Fibroblast of skin of left biceps (primary cell): Measurements from ENCODE around the gene PHACTR1.

Source experiments
- DNase-seq, 2 experiments: peaks; one replicate each; pipeline ENCODE4 v3.0.0-alpha.2; 2013; ENCODE audit warnings: low read depth in 2 of 2

PHACTR1 gene

GRCh38 chr6:12987783-12988182 lies 271.2 kb downstream of the PHACTR1 start:
- no peak for DNase-seq

DNA sequence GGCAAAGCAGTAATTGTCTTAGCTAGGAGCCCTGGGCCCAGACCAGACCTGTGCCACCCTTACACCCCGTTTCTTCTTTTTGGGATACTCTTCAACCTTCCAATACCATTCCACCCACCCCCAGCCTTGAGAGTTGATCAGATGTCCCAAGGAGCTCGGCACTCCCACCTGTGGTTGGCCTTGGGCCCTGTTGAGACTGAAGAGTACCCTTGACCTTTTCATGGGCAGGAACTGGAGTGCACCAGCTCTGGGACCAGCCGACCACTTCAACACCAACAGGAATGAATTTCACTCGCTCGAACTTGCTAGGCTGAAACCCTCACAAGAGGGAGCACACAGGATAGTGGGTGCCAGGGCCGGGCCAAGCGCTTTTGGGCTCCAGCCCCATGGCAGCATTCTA lies 273.6 kb downstream of the PHACTR1 start:
- DNase-seq: no peak

DNA sequence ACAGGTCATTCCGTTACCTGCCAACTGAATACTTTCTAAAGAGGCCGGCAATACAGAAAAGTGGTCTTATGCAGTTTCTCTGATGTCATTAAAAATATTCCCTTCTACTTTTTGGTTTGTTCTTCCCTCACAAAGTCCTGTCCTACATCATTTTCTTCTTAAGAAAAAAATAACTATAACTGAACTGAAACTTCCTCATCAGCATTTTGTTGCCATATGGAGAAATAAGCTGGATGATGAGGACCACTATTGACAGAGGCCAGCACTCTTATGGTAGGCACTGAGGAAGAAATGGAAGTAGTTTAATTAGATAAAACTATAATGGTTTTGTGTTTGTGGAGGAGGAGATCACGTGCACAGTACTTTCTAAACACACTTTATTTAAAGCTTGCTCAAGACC lies 274.9 kb downstream of the PHACTR1 start:
- no peak for DNase-seq

GRCh38 chr6:12992770-12993169 lies 276.2 kb downstream of the PHACTR1 start:
- no peak for DNase-seq

DNA sequence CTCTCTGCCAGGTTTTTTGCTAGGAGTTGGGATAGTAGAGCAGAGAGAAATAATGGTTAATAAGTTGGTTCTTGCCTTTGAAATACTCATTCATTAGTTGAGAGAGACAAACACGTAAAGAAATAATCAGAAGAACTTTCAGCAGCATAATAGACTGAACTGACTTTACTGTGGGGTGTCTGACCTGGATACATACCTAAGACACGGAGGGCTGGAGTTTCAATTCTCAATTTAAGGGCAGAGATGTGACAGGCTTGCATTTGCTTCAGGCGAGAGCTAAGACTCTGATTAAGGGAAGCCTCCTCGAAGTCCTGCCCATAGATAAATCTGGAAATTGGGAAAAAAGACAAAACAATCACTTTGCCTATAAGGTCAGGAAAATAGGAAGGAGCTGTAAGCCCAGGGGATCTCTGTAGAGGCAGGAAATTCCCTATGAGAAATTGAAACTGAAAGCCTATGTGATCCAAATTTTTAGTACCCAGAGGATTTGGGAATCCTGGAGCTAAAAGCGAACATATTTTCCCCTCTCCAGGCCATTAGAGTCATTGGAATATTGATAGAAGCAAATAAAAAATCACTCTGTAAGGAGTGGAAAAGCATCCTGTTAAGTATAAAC lies 276.8 kb downstream of the PHACTR1 start:
- no peak for DNase-seq

- DNase-seq: no peak
Measured at GRCh38 chr6:12995419-12995818, 278.9 kb downstream of the PHACTR1 start.

- DNase-seq: no peak
Measured at GRCh38 chr6:13000537-13000936, 284.0 kb downstream of the PHACTR1 start.

DNA sequence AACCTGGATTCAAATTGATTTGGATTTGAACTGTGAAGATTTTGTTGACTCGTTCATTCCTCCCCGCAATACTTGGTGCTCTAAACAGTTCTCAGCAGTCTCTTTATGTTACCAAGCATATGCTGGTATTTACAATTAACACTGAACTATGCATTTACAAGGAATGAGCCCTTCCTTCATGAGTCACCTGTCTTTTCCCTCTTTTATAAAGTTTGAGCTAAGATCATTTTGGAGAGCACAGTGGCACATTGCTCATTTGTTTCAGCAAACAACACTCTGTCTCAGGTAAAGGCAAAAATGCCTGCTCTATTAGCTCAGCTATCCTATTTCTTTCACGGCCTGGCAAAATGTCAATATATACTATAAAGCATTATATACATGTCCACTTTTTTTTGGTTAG lies 285.4 kb downstream of the PHACTR1 start:
- no peak for DNase-seq

DNA sequence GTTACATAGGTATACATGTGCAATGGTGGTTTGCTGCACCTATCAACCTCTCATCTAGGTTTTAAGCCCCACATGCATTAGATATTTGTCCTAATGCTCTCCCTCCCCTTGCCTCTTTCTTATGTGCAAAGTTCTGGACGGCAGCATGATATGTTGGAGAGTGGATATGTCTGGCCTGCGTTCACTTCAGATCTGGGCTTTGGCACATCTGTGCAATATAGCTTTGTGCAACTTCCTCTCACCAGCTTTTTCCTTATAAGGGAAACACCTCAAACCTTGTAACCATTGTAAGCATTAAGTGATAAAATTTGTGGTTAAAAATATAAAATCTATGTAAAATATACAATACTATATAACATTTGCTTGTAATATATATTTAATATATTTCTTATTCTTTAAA lies 288.0 kb downstream of the PHACTR1 start:
- DNase-seq: no peak

DNA sequence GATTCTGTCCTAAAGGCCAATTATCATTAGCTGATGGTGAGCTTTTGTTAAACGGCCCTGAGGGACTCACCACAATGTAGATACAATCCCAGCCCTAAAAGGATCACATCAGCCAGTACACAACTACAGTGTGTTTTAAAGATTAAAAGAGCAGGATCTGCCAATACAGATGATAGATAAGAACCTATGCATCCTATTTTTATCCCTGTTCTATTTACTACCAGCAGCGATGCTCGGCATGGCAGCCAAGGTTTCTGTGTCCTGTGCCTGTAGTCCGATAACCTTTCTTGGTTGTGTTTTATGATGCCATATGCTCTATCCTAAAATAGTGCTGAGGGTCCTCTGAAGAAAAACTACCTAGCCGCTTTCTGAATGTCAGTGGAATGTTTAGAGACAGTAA lies 289.4 kb downstream of the PHACTR1 start:
- DNase-seq: no peak

- peak in 1 of 2 experiments; percentile 5 for DNase-seq
Measured at GRCh38 chr6:13006578-13007300, 290.2 kb downstream of the PHACTR1 start.

- no peak for DNase-seq
Measured at GRCh38 chr6:13007744-13008143, 291.2 kb downstream of the PHACTR1 start.

DNA sequence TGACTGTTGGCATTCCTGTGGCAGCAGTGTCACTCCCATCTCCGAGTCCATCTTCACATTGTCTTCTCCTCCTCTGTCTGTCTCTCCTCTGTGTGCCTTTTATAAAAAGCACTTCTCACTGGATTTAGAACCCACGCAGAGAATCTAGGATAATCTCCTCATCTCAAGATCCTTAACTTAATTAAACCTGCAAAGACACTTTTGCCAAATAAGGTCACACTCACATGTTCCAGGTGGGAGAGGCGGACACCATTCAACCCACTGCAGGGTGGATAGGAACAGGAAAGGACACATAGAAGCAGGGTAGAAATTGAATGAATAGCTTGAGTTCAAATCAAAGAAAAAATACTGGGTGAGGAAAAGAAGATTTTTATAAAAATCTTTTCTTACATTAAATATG lies 292.5 kb downstream of the PHACTR1 start:
- no peak for DNase-seq

GRCh38 chr6:13009461-13009860 lies 292.9 kb downstream of the PHACTR1 start:
- no peak for DNase-seq

GRCh38 chr6:13011612-13012146 lies 295.1 kb downstream of the PHACTR1 start:
- DNase-seq: no peak

DNA sequence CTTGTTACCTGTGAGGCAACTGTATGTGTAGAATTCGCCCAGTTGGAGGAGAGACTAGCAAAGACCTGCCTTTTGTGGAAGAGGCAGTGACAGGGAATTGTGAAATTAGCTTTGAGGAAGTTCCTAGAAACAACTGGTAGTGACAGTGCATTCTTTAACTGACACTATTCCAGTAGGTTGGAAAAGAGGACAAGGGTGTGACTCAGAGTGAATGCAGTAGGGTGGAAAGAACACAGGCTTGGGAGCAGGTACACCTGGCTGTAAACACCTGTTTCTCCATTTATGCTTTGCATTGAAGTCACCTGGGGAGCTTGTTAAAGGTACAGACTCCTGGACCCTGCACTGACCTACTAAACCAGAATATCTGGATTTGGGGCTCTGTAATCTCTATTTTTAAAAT lies 295.7 kb downstream of the PHACTR1 start:
- DNase-seq: no peak

- DNase-seq: no peak
Measured at GRCh38 chr6:13012977-13013680, 296.6 kb downstream of the PHACTR1 start.

DNA sequence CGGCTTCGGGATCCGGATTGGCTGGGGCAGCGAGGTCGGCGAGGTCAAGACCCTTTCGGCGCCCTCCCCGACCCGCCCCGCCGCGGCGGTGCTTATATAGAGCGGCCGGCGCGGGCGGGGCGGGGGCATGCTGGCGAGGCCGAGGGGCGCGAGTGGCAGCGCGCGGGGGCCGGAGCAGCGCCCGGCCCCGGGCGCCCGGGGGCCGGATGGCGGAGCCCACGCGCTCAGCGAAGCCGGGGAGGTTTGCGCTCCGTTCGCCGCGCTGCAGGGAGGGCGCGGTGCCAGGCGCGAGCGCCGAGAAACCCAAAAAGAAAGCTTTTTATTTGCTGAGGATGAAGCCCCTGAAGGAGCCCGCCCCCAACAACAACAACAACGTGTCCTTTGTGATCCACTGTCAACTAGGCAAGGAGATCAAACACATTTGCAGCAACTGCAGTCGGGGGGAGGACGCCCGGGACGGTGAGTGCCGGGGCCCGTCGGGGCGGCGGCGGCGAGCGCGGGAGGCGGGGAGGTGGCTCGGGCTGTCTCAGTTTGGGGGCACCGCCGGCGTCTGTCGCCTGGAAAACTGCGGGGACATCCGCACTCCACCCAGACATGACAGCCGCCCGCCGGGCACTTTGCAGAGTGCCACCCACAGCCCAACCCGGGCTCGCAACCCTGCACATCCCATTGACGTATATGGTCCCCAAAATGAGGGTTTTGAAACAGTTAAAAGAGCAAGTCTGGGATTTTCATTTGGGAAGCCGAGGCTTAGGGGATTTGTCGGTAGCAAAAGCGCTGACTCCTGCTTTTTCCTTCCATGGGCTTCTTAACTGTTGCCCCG lies 297.3 kb downstream of the PHACTR1 start:
- no peak for DNase-seq

GRCh38 chr6:13014504-13015378 lies 298.2 kb downstream of the PHACTR1 start:
- no peak for DNase-seq

GRCh38 chr6:13015379-13015681 lies 298.8 kb downstream of the PHACTR1 start:
- DNase-seq: no peak

GRCh38 chr6:13024616-13025015 lies 308.0 kb downstream of the PHACTR1 start:
- no peak for DNase-seq
